ENCODE results near the gene DENND1A. TPM values are rescaled to one million over a fixed set of nuclear protein-coding genes. Genes with fewer than 3 reads are reported as not detected.

DENND1A gene
- total RNA-seq, 1 donor from 2014 or later = 26.3 TPM

DNA sequence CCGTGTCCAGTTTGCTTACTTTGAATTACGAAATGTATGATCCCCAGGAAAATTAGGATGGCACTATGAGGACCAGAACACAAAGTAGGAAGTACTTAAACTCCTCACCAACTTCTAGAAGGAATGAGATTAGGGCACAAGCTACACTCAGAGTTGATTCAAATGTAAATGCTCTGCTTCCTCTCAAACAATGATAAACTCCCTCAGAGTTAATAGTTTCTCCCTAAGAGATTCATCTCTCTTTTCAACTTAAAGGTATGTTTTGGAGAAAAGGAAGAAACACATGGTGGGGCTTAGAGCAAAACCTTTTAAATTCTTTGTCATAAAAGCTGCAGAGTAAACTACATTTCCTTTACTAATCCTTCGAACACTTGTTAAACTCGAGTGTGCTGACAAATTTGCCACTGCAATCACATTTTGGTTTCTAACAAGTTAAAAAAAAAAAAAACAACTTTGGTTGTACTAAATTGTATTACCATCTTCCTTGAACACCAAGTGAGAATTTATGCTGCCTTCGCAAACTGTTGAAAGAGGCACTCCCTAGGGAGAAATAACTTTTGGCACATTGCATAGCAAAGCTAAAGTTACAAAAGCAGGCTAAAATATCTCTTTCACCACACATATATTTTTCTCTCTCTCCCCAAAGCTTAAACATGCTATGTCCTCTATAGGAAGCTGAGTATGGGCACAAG lies 66.6 kb downstream of the DENND1A start:
- no peak for DNase-seq (ENCODE audit: low spot score)

DNA sequence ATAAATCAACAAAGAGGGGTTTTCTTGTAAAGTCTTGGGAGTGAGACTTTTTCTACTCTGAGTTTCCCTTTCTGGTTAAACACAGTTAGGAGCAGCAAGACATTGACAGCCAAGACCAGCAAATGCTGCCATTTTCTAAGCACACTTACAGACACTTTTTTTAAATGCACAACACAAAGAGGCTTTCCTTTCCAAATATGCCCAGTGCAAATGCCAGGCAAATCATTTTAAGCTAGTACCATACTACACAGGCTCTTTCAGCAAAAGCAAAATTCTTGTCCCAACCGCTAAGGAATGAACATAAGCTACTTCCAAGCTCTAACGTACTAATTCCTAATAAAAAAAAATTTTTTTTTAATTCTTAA lies 68.2 kb downstream of the DENND1A start:
- no peak for DNase-seq (ENCODE audit: low spot score)

DNA sequence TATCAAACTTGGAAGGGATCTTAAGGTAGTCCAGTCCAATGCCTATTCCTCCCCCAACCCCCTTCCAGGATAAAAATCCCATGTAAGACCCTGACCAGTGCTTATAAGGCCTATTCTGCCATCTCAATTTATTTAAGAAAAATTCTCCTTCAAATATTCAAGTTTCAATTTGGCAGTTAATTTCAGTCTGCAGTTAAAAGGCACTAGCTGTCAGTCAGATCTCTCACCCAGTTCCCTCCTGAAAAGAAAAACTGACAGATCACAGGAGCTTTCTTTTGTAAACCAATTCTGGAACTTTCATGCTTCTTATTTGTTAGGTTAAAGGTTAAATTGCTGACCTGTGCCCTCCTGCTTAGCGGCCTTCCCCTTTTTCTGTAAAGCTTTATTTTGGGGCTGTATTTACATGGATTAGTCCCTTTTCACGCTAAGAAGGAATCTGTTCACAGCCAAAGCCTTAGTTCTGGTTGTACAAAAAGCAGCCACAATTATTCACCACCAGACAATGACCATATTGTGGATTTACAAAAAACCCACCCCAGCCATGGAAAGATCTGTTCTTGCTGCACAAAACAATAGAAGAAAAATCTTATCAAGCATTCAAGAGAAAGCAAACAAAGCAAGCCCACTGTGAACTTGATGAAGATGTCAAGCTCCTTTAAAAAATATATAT lies 68.7 kb downstream of the DENND1A start:
- DNase-seq (ENCODE audit: low spot score) = no peak

DNA sequence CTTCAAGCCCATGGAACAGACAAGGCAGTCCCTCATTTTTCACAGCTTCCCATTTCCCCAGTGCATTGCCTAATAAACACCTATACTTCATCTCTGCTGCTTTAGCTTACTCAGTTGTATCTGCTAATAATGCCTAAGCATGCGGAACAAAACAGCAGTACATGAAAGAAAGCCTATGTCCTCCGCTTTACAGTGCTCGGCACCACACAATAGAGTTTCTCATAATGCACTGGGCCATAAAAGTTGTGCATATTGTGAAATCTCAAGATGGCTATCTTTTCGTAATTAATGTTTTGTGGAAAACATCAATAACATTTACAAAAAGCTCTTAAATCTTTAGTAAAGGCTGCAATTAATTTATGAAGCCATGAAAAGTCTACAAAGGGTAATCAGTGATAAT lies 69.3 kb downstream of the DENND1A start:
- DNase-seq (ENCODE audit: low spot score) = no peak

DNA sequence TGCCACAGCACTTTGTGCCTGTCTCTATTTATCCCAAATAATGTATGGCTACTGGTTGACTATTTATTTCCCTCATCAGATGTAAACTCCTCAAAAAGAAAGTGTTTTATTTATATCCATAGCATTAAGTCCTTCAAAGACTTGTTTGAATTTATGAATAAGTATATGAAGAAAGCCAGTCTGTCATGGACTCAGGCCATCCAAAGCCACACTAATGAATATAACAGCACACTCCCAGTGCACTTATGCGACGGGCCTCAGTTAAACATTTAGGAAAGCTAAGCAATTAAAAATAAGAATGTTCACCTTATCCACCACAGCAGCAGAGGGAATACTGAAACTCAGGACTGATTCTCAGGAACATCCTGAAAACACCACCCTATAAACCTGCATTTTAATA lies 77.5 kb downstream of the DENND1A start:
- DNase-seq (ENCODE audit: low spot score) = no peak

DNA sequence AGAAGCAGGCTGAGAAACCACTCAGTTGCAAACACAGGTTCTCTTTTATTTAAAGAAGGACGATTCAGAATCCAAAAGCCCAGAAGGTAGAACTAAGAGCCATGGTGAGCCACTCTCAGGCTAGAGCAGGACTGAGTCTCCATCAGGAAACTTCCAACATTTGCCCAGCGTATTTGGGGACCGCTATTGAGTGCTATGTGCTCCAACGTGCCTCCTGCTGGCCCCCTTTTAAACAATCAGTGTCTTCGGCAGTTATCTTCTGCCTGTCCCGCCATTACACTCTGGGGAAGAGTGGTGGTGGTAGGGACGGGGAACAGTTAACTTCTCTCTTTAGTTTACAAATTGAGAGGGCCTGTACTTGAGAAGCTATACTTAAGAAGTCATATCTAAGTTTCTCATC lies 78.1 kb downstream of the DENND1A start:
- no peak for DNase-seq (ENCODE audit: low spot score)

DNA sequence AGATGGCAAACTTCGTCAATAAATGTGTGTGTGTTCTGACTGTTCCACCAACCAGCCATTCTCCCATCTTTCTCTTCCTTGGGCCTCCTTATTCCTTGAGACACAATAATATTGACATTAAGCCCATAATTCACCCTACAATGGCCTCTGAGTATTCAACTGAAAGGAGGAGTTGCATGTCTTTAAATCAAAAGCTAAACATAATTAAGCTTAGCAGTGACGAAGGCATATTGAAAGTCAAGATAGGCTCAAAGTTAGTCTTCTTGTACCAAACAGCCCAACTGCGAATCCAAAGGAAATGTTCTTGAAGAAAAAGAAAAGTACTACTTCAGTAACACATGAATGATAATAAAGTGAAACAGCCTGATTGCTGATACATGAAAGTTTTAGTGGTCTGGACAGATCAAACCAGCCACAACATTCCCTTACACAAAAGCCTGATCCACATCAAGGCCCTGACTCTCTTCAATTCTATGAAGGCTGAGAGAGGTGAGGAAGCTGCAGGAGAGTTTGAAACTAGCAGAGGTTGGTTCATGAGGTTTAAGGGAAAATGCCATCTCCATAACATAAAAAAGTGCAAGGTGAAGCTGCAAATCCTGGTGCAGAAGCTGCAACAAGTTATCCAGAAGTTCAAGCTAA lies 81.4 kb downstream of the DENND1A start:
- DNase-seq (ENCODE audit: low spot score) = no peak

DNA sequence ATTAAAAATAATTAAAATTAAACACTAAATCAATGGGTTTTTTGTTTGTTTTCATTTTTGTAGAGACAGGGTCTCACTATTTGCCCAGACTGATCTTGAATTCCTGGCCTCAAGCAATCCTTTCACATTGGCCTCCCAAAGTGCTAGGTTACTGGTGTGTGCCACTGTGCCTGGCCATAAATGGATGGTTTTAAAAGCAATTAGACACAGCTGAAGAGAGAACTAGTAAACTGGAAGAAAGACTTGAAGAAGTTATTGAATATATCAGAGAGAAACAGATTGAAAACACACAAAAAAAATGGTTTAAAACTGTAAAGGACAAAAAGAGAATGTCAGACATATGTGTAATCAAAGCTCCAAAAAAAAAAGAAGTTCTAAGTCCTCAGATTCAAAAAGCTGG lies 83.0 kb downstream of the DENND1A start:
- no peak for DNase-seq (ENCODE audit: low spot score)

DNA sequence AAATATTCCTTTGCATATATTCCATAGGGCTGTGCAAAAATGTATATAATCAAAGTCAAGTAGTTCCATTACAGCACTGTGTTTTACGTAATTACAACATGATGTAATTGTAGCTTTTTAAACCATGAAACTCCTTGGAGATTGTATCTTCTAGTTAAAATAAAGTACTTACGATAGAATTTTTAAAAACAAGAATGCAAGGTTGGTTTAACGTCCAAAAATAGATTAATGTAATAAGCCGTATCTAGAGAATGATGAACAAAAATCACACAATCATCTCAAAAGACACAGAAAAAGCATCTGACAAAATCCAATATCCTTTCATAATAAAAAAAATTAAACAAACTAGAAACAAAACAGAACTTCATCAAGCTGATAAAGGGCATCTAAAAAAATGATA lies 86.2 kb downstream of the DENND1A start:
- no peak for DNase-seq (ENCODE audit: low spot score)

DNA sequence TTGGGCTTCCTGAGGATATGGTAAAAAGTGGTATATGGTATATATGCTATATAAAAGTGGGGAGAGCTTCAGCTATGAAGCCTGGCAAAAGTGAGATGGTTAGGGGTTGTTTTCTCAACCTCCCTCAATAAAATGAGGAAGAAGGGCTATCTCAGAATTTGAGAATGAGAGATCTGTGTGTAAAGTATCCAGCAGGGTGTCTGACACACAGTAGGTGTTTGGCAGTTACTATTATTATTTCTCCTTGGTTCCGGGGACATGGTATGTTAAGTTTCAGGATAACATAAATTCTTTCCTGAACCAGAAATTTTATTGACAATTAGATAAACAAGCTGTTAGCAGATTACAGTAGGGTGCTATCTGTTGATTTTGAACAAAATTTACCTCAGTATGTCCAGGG lies 94.1 kb downstream of the DENND1A start:
- no peak for DNase-seq (ENCODE audit: low spot score)

DNA sequence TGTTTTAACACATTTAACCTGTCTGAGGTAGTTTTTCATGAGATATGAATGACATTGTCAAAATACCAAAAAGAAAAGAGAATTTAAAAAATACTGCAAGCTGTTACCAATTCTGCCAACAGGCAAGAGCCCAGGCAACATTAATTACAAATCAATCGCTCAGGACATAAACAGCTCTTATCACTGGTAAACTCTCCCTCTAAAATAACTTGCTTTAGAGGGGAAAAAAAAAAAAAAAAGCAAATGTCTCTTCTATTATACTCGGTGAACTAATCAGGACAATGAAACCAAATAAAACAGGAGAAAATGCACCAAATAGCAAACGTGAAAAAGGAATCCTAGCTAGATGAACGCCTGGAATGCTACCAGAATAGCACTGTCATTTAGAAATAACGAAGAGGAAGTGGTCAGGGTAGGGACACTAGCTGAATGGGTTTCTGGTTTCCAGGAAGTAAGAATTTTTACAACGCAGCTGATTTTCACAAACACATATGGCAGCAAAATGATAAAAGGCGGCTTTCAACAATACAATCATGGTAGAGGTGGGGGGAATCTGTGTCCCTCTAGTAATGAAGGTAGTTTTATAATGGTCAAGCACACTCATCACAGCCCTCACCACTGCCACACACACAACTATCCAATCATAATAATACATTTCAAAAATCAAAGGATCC lies 94.9 kb downstream of the DENND1A start:
- DNase-seq (ENCODE audit: low spot score) = no peak

DNA sequence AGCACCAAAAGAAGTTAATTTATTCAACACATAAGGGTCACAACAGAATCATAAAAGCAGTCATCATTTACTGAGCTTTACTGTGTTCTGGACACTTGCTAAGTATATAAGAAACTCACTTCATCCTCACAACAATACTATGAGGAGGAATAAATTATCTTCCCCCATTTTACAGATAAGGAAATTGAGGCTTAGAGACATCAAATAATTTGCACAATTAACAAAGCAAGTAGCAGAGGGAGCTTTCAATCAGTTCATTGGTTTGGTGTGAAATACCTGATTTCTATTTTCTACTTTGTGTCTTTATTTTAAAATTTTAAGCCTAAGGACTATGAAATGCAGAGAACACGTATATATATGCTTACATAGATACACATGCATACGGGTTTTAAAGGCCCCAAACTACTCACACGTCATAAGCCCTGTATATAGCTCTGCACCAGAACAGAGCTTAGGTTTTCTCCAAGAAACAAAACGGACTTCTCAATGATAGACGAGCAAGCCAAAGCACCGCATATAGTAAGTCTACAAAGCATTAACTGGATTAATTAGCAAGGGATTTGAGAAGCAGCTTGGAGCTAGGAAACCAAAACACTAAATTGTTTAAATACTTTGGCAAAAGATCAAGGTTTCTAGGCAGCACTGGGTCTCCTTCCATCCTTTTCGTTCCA lies 95.6 kb downstream of the DENND1A start:
- DNase-seq (ENCODE audit: low spot score) = no peak

DNA sequence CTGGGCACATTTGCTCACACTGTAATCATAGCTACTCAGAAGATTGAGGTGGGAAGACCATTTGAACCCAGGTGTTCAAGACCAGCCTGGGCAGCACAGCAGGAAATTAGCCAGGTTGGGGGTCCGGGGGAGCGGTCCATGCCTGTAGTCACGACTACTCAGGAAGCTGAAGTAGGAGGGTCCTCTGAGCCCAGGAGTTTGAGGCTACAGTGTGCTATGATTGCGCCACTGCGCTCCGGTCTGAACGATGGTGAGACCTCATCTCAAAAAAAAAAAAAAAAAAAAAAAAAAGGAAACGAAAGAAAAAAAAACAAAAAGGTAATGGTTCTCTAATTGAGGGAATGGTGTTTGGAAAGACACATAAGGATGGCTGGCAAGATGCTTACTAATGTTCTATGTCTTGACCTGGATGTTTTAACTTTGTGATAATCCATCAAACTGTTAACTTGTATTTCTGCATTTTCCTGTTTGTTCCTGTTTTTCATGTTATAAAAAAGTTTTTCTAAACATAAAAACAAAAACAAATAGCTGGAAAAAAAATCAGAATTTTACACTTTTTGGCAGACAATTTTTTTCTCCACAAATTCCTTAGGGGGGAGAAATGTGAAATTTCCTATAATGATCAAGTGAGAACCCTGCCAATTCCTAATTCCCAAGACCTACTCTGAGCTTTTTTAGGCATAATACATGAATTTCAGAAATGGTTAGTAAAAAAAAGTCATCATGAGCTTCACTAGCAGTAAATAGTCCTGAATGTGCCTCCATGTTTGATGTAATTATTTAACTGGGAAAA lies 96.9 kb downstream of the DENND1A start:
- no peak for DNase-seq (ENCODE audit: low spot score)

DNA sequence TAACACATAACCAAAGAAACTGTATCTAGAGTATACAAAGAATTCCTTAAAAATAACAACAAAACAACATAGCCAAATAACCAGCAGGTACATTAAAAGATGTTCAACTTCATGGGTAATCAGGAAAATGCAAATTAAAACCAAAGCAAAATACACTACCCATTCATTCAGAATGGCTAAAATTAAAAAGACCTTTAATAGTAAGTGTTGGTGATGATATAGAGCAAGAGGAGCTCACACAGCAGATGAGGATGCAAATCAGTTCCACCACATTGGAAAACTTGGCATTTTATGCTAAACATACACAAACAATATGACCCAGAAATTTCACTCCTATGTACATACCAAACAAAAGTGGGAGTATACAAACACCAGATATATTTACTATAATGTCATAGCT lies 97.8 kb downstream of the DENND1A start:
- no peak for DNase-seq (ENCODE audit: low spot score)

DNA sequence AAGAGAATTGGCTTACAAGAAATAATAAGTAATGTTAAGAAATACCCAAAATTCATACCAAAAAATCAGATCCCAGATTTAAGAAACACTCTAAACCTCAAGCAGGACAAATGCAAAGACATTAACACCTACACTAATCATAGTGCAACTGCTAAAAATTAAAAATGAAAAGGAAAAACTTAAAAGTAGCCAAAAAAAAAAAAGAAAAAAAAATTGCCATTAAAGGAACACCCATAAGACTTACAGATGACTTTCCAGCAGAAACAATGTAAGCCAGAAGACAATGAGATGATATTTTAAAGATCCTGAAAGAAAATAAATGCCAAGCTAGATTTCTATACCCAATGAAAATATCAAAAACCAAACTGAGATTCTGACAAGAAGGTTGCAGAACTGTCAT lies 101.5 kb downstream of the DENND1A start:
- DNase-seq (ENCODE audit: low spot score) = no peak

DNA sequence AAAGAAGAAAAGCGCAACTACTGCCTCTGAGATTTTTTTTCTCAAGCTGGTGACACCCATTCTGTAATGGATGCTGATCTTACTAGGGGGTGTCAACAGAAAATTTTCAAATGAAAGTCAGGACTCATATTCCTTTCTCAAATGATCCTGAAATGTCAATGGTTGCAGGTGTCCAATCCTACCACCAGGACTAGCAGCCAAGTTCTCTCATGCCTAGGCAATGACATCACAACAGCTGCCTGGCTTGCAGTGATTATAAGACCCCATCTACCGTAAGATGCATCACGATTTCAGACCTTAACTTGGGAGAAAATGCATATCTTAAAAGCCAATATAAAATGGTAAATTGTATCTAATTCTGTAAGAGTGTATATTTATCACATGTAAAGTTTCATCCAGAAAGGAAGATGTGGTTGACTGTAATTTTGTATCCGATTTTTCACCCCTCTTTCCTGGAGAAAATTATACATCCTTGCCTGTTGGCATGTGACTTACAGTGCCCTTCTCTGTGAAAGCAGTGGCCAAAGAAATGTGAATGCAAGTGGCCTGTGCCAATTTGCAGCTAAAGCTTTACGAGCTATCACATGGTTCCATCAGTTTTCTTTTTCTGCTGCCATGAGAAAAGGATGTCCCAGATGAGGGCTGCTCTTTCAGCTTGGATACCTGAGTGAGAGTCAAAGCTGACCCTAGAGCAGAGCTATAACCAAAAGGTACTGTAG lies 104.4 kb downstream of the DENND1A start:
- DNase-seq (ENCODE audit: low spot score) = no peak

DNA sequence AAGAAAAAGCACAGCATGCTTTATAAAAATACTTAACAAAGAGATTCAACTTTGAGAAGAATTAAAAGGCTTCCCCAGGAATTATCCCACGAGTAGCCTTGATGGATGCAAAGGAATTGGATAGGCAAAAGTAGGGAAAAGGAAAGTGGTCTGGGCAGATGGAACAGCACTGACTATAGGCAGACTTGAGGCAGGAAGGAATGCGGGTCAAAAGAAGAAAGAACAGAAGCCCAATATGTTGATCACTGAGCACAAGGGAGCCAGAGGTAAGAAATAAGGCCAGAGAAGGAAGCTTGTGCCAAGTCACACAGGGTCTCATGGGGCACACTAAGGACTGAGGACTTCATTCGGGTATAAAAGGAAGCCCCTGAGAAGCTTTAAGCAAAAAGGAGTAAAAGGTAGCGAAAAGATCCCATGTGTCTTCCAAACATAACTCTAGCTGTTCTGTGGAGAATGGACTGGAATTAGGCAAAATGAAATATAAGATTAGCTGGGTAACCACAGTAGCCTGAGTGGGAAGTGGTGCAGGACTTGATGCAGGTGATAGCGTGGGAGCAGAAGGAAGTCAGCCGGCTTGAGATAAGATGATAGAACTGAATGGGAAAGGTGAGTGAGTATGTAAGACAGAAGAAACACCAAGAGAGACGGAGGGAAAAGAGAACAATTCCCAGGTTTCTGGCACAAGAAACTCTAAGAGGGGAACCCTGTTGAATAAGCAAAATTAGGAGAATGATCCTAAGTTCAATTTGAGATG lies 106.6 kb downstream of the DENND1A start:
- DNase-seq (ENCODE audit: low spot score) = no peak

DNA sequence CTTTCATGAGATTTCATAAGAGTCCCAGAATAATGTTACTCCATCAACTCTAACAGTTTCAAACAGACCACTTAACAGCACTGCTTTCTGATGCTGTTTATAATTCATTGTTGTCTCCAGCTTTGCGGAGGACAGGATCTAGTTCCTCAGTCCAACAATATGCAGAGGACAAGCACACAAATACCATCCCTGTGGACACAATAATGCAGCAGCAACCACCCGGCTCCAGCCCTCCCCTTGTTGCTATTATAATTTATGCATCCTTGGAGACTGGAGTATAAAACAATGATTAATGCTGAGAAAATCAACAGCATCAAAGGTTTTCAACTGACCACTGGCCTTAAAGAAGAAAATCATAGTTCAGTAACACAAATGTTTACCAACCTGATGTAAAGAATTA lies 108.3 kb downstream of the DENND1A start:
- DNase-seq (ENCODE audit: low spot score) = no peak

DNA sequence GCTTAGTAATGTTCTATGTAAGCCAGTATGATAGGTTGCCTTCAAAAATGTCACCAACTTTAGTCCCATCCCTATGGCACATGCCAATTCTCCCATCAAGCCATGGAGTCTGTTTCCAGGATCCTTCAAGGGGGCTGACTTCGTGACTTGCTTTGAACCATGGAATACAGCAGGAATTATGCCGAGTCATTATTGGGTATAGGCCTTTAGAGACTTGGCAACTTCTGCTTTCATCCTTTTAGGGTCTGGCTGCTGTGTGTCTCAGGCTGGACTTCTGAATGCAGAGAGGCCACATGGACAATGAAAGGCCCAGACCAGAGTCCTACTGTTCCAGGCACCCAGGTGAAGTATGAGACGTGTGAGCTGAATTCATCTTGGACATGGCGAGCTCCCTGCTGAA lies 109.8 kb downstream of the DENND1A start:
- DNase-seq (ENCODE audit: low spot score) = no peak
